C4-2B (cell line): ENCODE results near the gene NAB1.

Source experiments
- CTCF ChIP-seq: fragments of 450-650 bp; conservative IDR thresholded peaks from 2 replicates; pipeline ENCODE4 v1.5.1; 2017; ENCODE audit warnings: mild to moderate bottlenecking
- ZFX ChIP-seq: fragments of 450-650 bp; IDR thresholded peaks from 2 replicates; pipeline ENCODE4 v1.6.1; 2017

GRCh38 chr2:190705280-190705679, 56.4 kb downstream of the NAB1 start:
- no peak for TF ChIP-seq CTCF
- no peak for TF ChIP-seq ZFX
